T-cell (primary cell): Measurements from ENCODE around the gene DCST1. TPM values are rescaled to one million over a fixed set of nuclear protein-coding genes. Genes with fewer than 3 reads are reported as not detected.

Experiments
- ATAC-seq, 4 experiments: fragments of 200-7000 bp in 3 of 4; fragments of 150-1000 bp in 1 of 4; cut with Tn5 transposase; replicated peaks in 1 of 4; 1 replicate in 3 of 4; 2 replicates in 1 of 4; pipeline ENCODE4 v1.10.0; 2021; ENCODE audit warnings: moderate library complexity in 3 of 4, mild to moderate bottlenecking in 2 of 4, moderate number of reproducible peaks in 1 of 4
- CTCF ChIA-PET, 2 donors: fragments of 300-600 bp; sonication (Branson Sonifier 250); formaldehyde crosslinking; loops; one replicate each; lab custom pipeline; 2022; ENCODE audit warnings: antibody characterized with exemption in 2 of 2; lab: Charles Lee
- POLR2A ChIA-PET, 2 donors: fragments of 300-600 bp; sonication (Branson Sonifier 250); formaldehyde crosslinking; loops; one replicate each; lab custom pipeline; 2022; ENCODE audit warnings: antibody characterized with exemption in 2 of 2; lab: Charles Lee
- DNase-seq, 35 experiments: peaks; one replicate each; pipeline versions ENCODE4 v3.0.0 to v3.0.0-alpha.2; 2013 to 2023
- H3K27ac ChIP-seq: one replicate; pipeline ENCODE4 v1.5.1; 2013; ENCODE audit warnings: low read length
- H3K27me3 ChIP-seq, 2 experiments: replicated peaks in 1 of 2; 1 replicate in 1 of 2; 2 replicates in 1 of 2; pipeline versions ENCODE4 v1.6.1 to v1.7.0; 2013; ENCODE audit warnings: low read length in 1 of 2, mixed read lengths in 1 of 2; ENCODE audit not compliant: control insufficient read depth in 2 of 2, insufficient read depth in 2 of 2; ENCODE audit errors: extremely low read depth in 1 of 2
- H3K36me3 ChIP-seq, 2 donors: 1 replicate in 1 of 2; 2 replicates in 1 of 2; pipeline versions ENCODE4 v1.6.1 to v1.7.0; 2013; ENCODE audit warnings: low read length in 1 of 2; ENCODE audit not compliant: control insufficient read depth in 2 of 2, insufficient read depth in 1 of 2; ENCODE audit errors: extremely low read depth in 1 of 2
- H3K4me1 ChIP-seq, 2 experiments: 1 replicate in 1 of 2; 2 replicates in 1 of 2; pipeline versions ENCODE4 v1.6.1 to v1.7.0; 2013; ENCODE audit warnings: low read length in 2 of 2, mixed read lengths in 1 of 2; ENCODE audit not compliant: insufficient read depth in 2 of 2, control insufficient read depth in 1 of 2; ENCODE audit errors: extremely low read depth in 1 of 2
- H3K4me3 ChIP-seq, 2 donors: 1 replicate in 1 of 2; 2 replicates in 1 of 2; pipeline versions ENCODE4 v1.5.1 to v1.7.0; 2013; ENCODE audit warnings: mild to moderate bottlenecking in 2 of 2, low read length in 1 of 2, moderate library complexity in 1 of 2; ENCODE audit not compliant: control insufficient read depth in 1 of 2; ENCODE audit errors: extremely low read depth in 1 of 2
- H3K9me3 ChIP-seq: 2 replicates; pipeline ENCODE4 v1.7.0; 2013
- H3K27ac Mint-ChIP-seq, 2 donors: one replicate each; pipeline ENCODE4 v1.8.0; 2020 to 2021; ENCODE audit warnings: mild to moderate bottlenecking in 2 of 2, mixed read lengths in 2 of 2
- H3K27me3 Mint-ChIP-seq, 2 donors: one replicate each; pipeline ENCODE4 v1.8.0; 2021 to 2022; ENCODE audit warnings: mixed read lengths in 2 of 2
- H3K36me3 Mint-ChIP-seq: one replicate; pipeline ENCODE4 v1.8.0; 2021; ENCODE audit warnings: mixed read lengths
- H3K4me1 Mint-ChIP-seq, 3 donors: one replicate each; pipeline ENCODE4 v1.8.0; 2020 to 2022; ENCODE audit warnings: mixed read lengths in 3 of 3, mild to moderate bottlenecking in 1 of 3
- H3K4me3 Mint-ChIP-seq, 3 donors: one replicate each; pipeline ENCODE4 v1.8.0; 2020 to 2022; ENCODE audit warnings: mild to moderate bottlenecking in 3 of 3, mixed read lengths in 3 of 3, moderate library complexity in 3 of 3
- H3K9me3 Mint-ChIP-seq, 3 donors: one replicate each; pipeline ENCODE4 v1.8.0; 2020 to 2022; ENCODE audit warnings: mixed read lengths in 3 of 3
- WGBS: methylation state at CpG from one replicate; pipeline ENCODE4 v1.1.5; 2013; ENCODE audit warnings: missing lambda C conversion rate; ENCODE audit not compliant: insufficient coverage; 5-methylcytosine and 5-hydroxymethylcytosine counted together
- total RNA-seq, 35 experiments: library from RNA in 6 of 35; stranded (reverse) in 6 of 35; fragments of 120-200 nt in 1 of 35; gene quantifications; one replicate each; pipeline versions ENCODE4 v1.2.1 to v1.2.4 and lab custom pipeline; 2013 to 2026

The DCST1 gene
- total RNA-seq, 5 donors from 2014 or later (not counting 1 experiment from before 2014, with no cell fraction given): 0.30 to 0.58 (median 0.54) TPM; not detected in 2

GRCh38 chr1:155082301-155083051 is 48.9 kb downstream of the DCST1 start:
- WGBS: 10% methylated on average over 17 of the region's 36 CpGs
- H3K27me3 Mint-ChIP-seq: peaks cover 25 to 37% of the 10 kb centered on the region in 2 donors
- H3K36me3 ChIP-seq: no peaks in the 10 kb centered on the region
- ChIA-PET POLR2A (interaction anchor here in 1 of 2 donors (0.5 to 0.6 kb wide), 2 partner anchors 11 to 25 kb away, joined by 3 to 5 read pairs; no protein-coding TSS in a partner anchor), CTCF (interaction anchor here (0.6 kb wide), 5 partner anchors 12 to 528 kb away, joined by 3 to 6 read pairs (median 4); partner anchors contain the start of genes ADAM15 (in 2 of the 2) and EFNA4 (in 1 of the 2))
- H3K4me3 Mint-ChIP-seq: peak overlapping the region; percentile 53 to 85 (median 54)
- peaks cover 2 to 67% of the 10 kb centered on the region in 2 experiments for H3K27me3 ChIP-seq
- H3K9me3 Mint-ChIP-seq: no peaks in the 10 kb centered on the region
- no peaks in the 10 kb centered on the region for H3K9me3 ChIP-seq
- peaks cover 43 to 58% (median 51%) of the 10 kb centered on the region in 3 donors for H3K4me1 Mint-ChIP-seq
- peak overlapping the region in 1 of 2 donors; percentile 57 for H3K27ac Mint-ChIP-seq
- no peaks in the 10 kb centered on the region for H3K36me3 Mint-ChIP-seq
- no peak overlapping the region for H3K27ac ChIP-seq
- ATAC-seq (no peak), DNase-seq (peak in 6 of 35 experiments; percentile 23 to 45 (median 28))
- H3K4me1 ChIP-seq: peaks cover 52 to 80% of the 10 kb centered on the region in 2 experiments
- peak overlapping the region; percentile 24 to 51 for H3K4me3 ChIP-seq

- Histone ChIP-seq H3K4me1 (peaks cover 49 to 80% of the 10 kb centered on the region in 2 experiments), H3K36me3 (no peaks in the 10 kb centered on the region), H3K9me3 (no peaks in the 10 kb centered on the region), H3K4me3 (no peak overlapping the region), H3K27me3 (peaks cover 2 to 62% of the 10 kb centered on the region in 2 experiments), H3K27ac (no peak overlapping the region)
- ATAC-seq (no peak), DNase-seq (no peak)
- Mint-ChIP-seq H3K4me1 (peaks cover 43 to 57% (median 51%) of the 10 kb centered on the region in 3 donors), H3K9me3 (no peaks in the 10 kb centered on the region), H3K4me3 (peak overlapping the region in 1 of 3 donors; percentile 85), H3K27me3 (peaks cover 25 to 37% of the 10 kb centered on the region in 2 donors), H3K36me3 (no peaks in the 10 kb centered on the region), H3K27ac (no peak overlapping the region)
- CTCF ChIA-PET: interaction anchor here (0.6 kb wide), 5 partner anchors 13 to 528 kb away, joined by 3 to 6 read pairs (median 4); partner anchors contain the start of genes ADAM15 (in 2 of the 2) and EFNA4 (in 1 of the 2)
- POLR2A ChIA-PET: interaction anchor here in 1 of 2 donors (0.5 to 0.6 kb wide), 2 partner anchors 11 to 25 kb away, joined by 3 to 5 read pairs; no protein-coding TSS in a partner anchor
- 59% methylated on average over 5 of the region's 6 CpGs for WGBS
These were observed 49.5 kb downstream of the DCST1 start for GRCh38 chr1:155083052-155083541.

DNA sequence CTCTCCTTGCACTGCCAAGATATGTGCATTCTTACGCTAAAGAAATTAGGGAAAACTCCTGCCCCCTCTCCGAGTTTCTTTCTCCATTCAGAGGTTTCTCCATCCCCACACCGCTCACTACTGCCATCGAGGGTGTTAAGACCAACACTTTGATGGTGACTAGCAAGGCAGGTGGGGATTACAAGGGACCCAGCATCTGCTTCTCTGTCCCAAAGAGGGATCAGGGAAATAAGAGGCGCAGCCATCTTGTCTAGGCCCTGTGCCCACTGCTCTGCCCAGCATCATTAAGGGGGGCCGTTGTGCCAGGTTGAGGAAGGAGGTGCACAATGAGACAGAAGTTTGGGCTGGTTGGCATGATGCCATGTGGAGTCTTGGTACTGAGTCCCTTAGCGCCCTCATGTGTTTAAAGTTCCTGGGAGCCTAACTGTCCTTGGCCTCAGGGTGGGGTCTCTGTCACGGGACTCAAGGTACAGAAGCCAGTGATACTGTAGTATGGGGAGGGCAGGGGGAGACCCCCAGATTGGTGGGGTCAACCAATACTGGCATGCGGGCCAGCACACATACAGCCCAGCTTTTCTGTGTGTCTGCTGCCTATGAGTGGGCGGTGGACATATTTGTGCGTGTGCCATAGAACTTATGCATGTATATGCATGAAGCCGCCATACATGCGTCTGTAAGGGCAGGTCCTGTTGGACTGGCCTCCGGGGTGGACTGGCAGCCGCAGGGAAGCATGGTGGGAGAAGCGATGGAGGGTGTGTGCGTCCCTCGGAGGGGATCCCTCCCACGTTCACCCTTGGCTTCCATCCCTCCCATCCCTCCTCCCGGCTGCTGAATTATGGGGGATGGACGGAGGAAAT is 50.5 kb downstream of the DCST1 start:
- Histone ChIP-seq H3K4me3 (peak overlapping the region; percentile 63 to 84), H3K27ac (no peak overlapping the region), H3K27me3 (peaks cover 2 to 56% of the 10 kb centered on the region in 2 experiments), H3K4me1 (peaks cover 49 to 72% of the 10 kb centered on the region in 2 experiments), H3K9me3 (no peaks in the 10 kb centered on the region), H3K36me3 (no peaks in the 10 kb centered on the region)
- 42% methylated on average over 6 of the region's 21 CpGs for WGBS
- Mint-ChIP-seq H3K4me1 (peaks cover 41 to 54% (median 50%) of the 10 kb centered on the region in 3 donors), H3K27ac (peak overlapping the region; percentile 81 to 97), H3K36me3 (no peaks in the 10 kb centered on the region), H3K4me3 (peak overlapping the region; percentile 87 to 97 (median 94)), H3K9me3 (no peaks in the 10 kb centered on the region), H3K27me3 (peaks cover 25 to 37% of the 10 kb centered on the region in 2 donors)
- ChIA-PET CTCF (interaction anchor here in 1 of 2 donors (0.6 to 2.6 kb wide), 19 partner anchors 9 to 605 kb away, joined by 3 to 57 read pairs (median 6); partner anchors contain the start of genes ADAM15, EFNA4, KRTCAP2 and PBXIP1), POLR2A (interaction anchor here (0.6 to 0.8 kb wide), 2 partner anchors 111 to 452 kb away, joined by 3 read pairs; no protein-coding TSS in a partner anchor)
- ATAC-seq (no peak), DNase-seq (peak in 3 of 35 experiments; percentile 22 to 62 (median 27))

GRCh38 chr1:155084722-155085503 is 51.3 kb downstream of the DCST1 start:
- Histone ChIP-seq H3K36me3 (no peaks in the 10 kb centered on the region), H3K27ac (peak overlapping the region; percentile 80), H3K4me1 (peaks cover 43 to 63% of the 10 kb centered on the region in 2 experiments), H3K9me3 (no peaks in the 10 kb centered on the region), H3K27me3 (peaks cover 2 to 48% of the 10 kb centered on the region in 2 experiments), H3K4me3 (peak overlapping the region; percentile 63 to 84)
- ChIA-PET POLR2A (interaction anchor here (0.6 to 0.8 kb wide), 3 partner anchors 22 to 451 kb away, joined by 3 read pairs; no protein-coding TSS in a partner anchor), CTCF (interaction anchor here (0.5 to 2.6 kb wide), 42 partner anchors 10 to 812 kb away, joined by 3 to 57 read pairs (median 4); partner anchors contain the start of genes EFNA4 (in 2 of the 2), KRTCAP2 (in 2 of the 2), ADAM15 (in 1 of the 2) and CKS1B (in 1 of the 2))
- H3K4me3 Mint-ChIP-seq: peak overlapping the region; percentile 87 to 97 (median 94)
- no peaks in the 10 kb centered on the region for H3K9me3 Mint-ChIP-seq
- peak; percentile 80 to 84 (median 82) for ATAC-seq
- peaks cover 20 to 31% of the 10 kb centered on the region in 2 donors for H3K27me3 Mint-ChIP-seq
- H3K36me3 Mint-ChIP-seq: no peaks in the 10 kb centered on the region
- peak overlapping the region; percentile 81 to 97 for H3K27ac Mint-ChIP-seq
- DNase-seq: peak; percentile 79 to 95 (median 89)
- peaks cover 35 to 46% (median 42%) of the 10 kb centered on the region in 3 donors for H3K4me1 Mint-ChIP-seq
- WGBS: 0% methylated on average over 48 of the region's 67 CpGs

GRCh38 chr1:155085504-155086127 is 52.0 kb downstream of the DCST1 start:
- peak overlapping the region; percentile 63 to 84 for H3K4me3 ChIP-seq
- no peaks in the 10 kb centered on the region for H3K36me3 Mint-ChIP-seq
- ATAC-seq (peak; percentile 22 to 37 (median 29)), DNase-seq (peak in 34 of 35 experiments; percentile 30 to 81 (median 60))
- peaks cover 20 to 31% of the 10 kb centered on the region in 2 donors for H3K27me3 Mint-ChIP-seq
- no peaks in the 10 kb centered on the region for H3K9me3 ChIP-seq
- peaks cover 35 to 45% (median 42%) of the 10 kb centered on the region in 3 donors for H3K4me1 Mint-ChIP-seq
- POLR2A ChIA-PET: interaction anchor here in 1 of 2 donors (0.8 kb wide), 1 partner anchor 23 kb away, joined by 3 read pairs; no protein-coding TSS in a partner anchor
- H3K4me3 Mint-ChIP-seq: peak overlapping the region; percentile 87 to 97 (median 94)
- no peaks in the 10 kb centered on the region for H3K36me3 ChIP-seq
- peak overlapping the region; percentile 81 to 97 for H3K27ac Mint-ChIP-seq
- WGBS: 0% methylated on average over 11 of the region's 32 CpGs
- no peaks in the 10 kb centered on the region for H3K9me3 Mint-ChIP-seq
- H3K27ac ChIP-seq: peak overlapping the region; percentile 80
- peaks cover 36 to 56% of the 10 kb centered on the region in 2 experiments for H3K4me1 ChIP-seq
- CTCF ChIA-PET: interaction anchor here (0.6 to 2.6 kb wide), 32 partner anchors 9 to 678 kb away, joined by 3 to 57 read pairs (median 4); partner anchors contain the start of genes EFNA4 (in 2 of the 2), KRTCAP2 (in 2 of the 2), ADAM15 (in 1 of the 2) and CKS1B (in 1 of the 2)
- H3K27me3 ChIP-seq: peaks cover 2 to 43% of the 10 kb centered on the region in 2 experiments
